ENCODE data around the gene FSIP1. TPM values are rescaled to one million over a fixed set of nuclear protein-coding genes. Genes with fewer than 3 reads are reported as not detected.

Gene FSIP1
- total RNA-seq, 1 donor from 2014 or later, result 2.9 TPM

GRCh38 chr15:39747326-39747725, 35.3 kb downstream of the FSIP1 start:
- Mint-ChIP-seq H3K36me3 (no peaks in the 10 kb centered on the region), H3K9me3 (no peaks in the 10 kb centered on the region), H3K4me1 (ENCODE audit: unreplicated experiment) (no peaks in the 10 kb centered on the region), H3K27me3 (no peaks in the 10 kb centered on the region), H3K4me3 (no peak overlapping the region), H3K27ac (no peak overlapping the region)
- TF ChIP-seq, protein P1, sequence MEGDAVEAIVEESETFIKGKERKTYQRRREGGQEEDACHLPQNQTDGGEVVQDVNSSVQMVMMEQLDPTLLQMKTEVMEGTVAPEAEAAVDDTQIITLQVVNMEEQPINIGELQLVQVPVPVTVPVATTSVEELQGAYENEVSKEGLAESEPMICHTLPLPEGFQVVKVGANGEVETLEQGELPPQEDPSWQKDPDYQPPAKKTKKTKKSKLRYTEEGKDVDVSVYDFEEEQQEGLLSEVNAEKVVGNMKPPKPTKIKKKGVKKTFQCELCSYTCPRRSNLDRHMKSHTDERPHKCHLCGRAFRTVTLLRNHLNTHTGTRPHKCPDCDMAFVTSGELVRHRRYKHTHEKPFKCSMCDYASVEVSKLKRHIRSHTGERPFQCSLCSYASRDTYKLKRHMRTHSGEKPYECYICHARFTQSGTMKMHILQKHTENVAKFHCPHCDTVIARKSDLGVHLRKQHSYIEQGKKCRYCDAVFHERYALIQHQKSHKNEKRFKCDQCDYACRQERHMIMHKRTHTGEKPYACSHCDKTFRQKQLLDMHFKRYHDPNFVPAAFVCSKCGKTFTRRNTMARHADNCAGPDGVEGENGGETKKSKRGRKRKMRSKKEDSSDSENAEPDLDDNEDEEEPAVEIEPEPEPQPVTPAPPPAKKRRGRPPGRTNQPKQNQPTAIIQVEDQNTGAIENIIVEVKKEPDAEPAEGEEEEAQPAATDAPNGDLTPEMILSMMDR (conservative IDR thresholded peaks at IDR 0.05), result no peak
- no peak for DNase-seq (ENCODE audit: extremely low spot score, unreplicated experiment)

GRCh38 chr15:39746714-39747276, 35.8 kb downstream of the FSIP1 start:
- TF ChIP-seq, protein P1 (conservative IDR thresholded peaks at IDR 0.05), result no peak
- no peak for DNase-seq (ENCODE audit: extremely low spot score, unreplicated experiment)
- Mint-ChIP-seq H3K36me3 (no peaks in the 10 kb centered on the region), H3K27me3 (no peaks in the 10 kb centered on the region), H3K4me3 (no peak overlapping the region), H3K9me3 (no peaks in the 10 kb centered on the region), H3K27ac (no peak overlapping the region), H3K4me1 (ENCODE audit: unreplicated experiment) (no peaks in the 10 kb centered on the region)

DNA sequence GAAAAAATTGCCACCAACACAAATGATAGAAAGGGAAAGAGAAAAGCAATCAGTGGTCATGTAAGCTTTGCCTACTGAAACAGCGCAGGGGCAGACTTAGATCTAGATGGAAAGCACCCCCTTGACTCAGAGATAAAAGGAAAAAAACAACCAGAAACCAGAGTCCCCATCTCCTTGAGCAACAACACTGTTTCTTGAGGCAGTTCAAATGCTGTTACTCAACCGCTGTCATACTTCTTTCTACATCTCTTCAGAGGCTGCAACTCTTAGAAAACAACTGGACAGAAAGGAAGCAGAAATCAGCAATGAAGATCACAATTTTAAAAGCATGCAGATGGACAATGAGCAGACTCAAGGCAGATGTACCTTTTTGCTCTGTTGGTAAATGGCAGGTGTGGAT, 36.5 kb downstream of the FSIP1 start:
- no peaks in the 10 kb centered on the region for H3K36me3 Mint-ChIP-seq
- H3K4me3 Mint-ChIP-seq, result no peak overlapping the region
- no peaks in the 10 kb centered on the region for H3K9me3 Mint-ChIP-seq
- TF ChIP-seq, protein P1 (conservative IDR thresholded peaks at IDR 0.05), result no peak
- no peak overlapping the region for H3K27ac Mint-ChIP-seq
- H3K4me1 Mint-ChIP-seq (ENCODE audit: unreplicated experiment), result no peaks in the 10 kb centered on the region
- no peaks in the 10 kb centered on the region for H3K27me3 Mint-ChIP-seq
- DNase-seq (ENCODE audit: extremely low spot score, unreplicated experiment), result no peak

DNA sequence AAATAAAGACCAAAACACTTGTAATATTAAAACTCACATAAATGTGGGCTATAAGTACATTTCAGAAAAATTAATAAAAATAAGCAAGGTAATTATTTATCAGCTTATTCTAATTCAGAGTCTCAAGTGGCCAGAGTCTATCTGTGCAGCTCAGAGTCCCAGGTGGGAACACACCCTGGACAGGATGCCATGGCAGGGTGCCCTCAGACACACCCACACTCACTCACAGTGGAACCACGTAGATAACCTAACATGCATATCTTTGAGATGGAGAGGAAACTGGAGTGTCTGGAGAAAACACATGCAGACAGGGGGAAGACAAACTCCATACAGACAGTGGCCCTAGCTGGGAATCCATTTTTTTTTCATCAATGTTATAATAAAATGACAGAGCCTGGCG, 37.2 kb downstream of the FSIP1 start:
- H3K36me3 Mint-ChIP-seq, result no peaks in the 10 kb centered on the region
- H3K4me1 Mint-ChIP-seq (ENCODE audit: unreplicated experiment), result no peaks in the 10 kb centered on the region
- no peaks in the 10 kb centered on the region for H3K9me3 Mint-ChIP-seq
- no peaks in the 10 kb centered on the region for H3K27me3 Mint-ChIP-seq
- TF ChIP-seq, protein P1 (conservative IDR thresholded peaks at IDR 0.05), result no peak
- no peak overlapping the region for H3K27ac Mint-ChIP-seq
- H3K4me3 Mint-ChIP-seq, result no peak overlapping the region
- no peak for DNase-seq (ENCODE audit: extremely low spot score, unreplicated experiment)

DNA sequence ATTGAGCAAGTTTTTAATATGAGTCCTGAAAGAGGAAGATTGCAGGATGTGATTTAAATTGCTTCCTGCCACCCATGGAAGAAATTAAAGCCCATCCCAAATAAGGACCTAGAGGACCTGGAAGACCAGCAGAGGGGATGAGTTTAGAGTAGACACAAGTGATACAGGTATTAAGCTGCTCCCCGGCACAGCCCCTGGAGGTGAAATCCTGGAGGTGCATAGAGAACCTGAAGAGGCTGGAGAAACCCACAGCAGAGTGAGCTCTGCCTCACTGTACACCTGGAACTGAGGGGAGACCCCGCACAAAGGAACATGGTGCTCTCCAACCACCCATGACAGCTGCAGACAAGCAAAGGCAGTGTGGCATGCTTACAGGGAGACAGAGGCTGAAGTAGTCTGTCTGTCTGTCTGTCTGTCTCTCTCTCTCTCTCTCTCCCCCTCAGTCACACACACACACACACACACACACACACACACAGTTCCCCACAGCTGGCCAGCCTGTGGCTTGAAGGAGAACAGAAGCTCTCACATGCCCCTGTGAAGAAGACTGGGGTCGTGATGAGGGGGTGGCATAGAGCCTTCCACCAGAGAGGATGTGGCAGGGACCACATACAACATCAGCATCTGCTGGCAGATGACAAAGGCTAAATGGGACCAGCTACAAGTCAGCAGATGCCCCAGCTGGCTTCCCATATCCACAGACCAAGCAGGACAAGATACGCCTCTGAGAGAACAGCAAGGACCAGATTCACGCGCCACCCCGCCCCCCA, 38.1 kb downstream of the FSIP1 start:
- Mint-ChIP-seq H3K4me1 (ENCODE audit: unreplicated experiment) (no peaks in the 10 kb centered on the region), H3K9me3 (no peaks in the 10 kb centered on the region), H3K36me3 (no peaks in the 10 kb centered on the region), H3K4me3 (no peak overlapping the region), H3K27me3 (no peaks in the 10 kb centered on the region), H3K27ac (no peak overlapping the region)
- no peak for DNase-seq (ENCODE audit: extremely low spot score, unreplicated experiment)
- TF ChIP-seq, protein P1 (conservative IDR thresholded peaks at IDR 0.05), result no peak
